GM13977 (cell line): ENCODE measurements around the gene SMAD1.

ENCODE experiments used
- DNase-seq: peaks from one replicate; pipeline ENCODE4 v3.0.0; 2012; ENCODE audit warnings: low spot score
- CTCF ChIP-seq: IDR thresholded peaks from 2 replicates; pipeline ENCODE4 v1.5.1; 2012; ENCODE audit warnings: mild to moderate bottlenecking, control low read depth; ENCODE audit not compliant: insufficient read depth; ENCODE audit errors: extremely low read depth, missing control alignments
- in situ Hi-C: fragments of 300-500 bp; cut with MboI; formaldehyde crosslinking; loops from one replicate; pipeline ENCODE4 v1.12.0; 2022; ENCODE audit warnings: low sequenced_read_pairs, low pct_unique_long_range_greater_than_20kb, mixed read lengths, inconsistent platforms; ENCODE audit not compliant: unreplicated experiment

SMAD1 gene

GRCh38 chr4:145536044-145536443, 54.4 kb downstream of the SMAD1 start:
- in situ Hi-C loops = no loop called here
- TF ChIP-seq CTCF = no peak

GRCh38 chr4:145538596-145538995, 56.9 kb downstream of the SMAD1 start:
- no peak for TF ChIP-seq CTCF
- in situ Hi-C loops = no loop called here
- DNase-seq = no peak

More at GRCh38 chr4:145536044-145536443, 54.4 kb downstream of the SMAD1 start:
- no peak for DNase-seq

- no peak for DNase-seq
- in situ Hi-C loops = no loop called here
- no peak for TF ChIP-seq CTCF
Measured at GRCh38 chr4:145539671-145540070, 58.0 kb downstream of the SMAD1 start.

GRCh38 chr4:145540235-145540634, 58.6 kb downstream of the SMAD1 start:
- no peak for TF ChIP-seq CTCF
- in situ Hi-C loops = no loop called here
- DNase-seq = no peak

GRCh38 chr4:145541346-145541745, 59.7 kb downstream of the SMAD1 start:
- TF ChIP-seq CTCF = no peak
- no peak for DNase-seq
- in situ Hi-C loops = no loop called here

GRCh38 chr4:145545031-145545430, 63.4 kb downstream of the SMAD1 start:
- no peak for DNase-seq
- in situ Hi-C loops = no loop called here
- no peak for TF ChIP-seq CTCF
